ENCODE measurements around the gene RAMACL. TPM values are rescaled to one million over a fixed set of nuclear protein-coding genes. Genes with fewer than 3 reads are reported as not detected.

RAMACL gene
- total RNA-seq, 1 experiment from 2014 or later, result 0.15 TPM

- ChIA-PET RAD21 (ENCODE audit: low non-redundant PET in 1 of 2, low total read pairs in 2 of 2, uncharacterized antibody in 2 of 2, unreplicated experiment in 2 of 2) (no interaction called here), CTCF (no interaction called here), POLR2A (no interaction called here)
- DNase-seq (ENCODE audit: low read depth, low spot score) (no peak), ATAC-seq (no peak)
- H3K4me2 ChIP-seq (ENCODE audit: low read length), result no peak overlapping the region
- TF ChIP-seq ZBTB33 (IDR thresholded peaks at IDR 0.05; ENCODE audit: extremely low read depth, insufficient replicate concordance, low read length) (no peak), POLR2A (IDR thresholded peaks at IDR 0.05; ENCODE audit: borderline replicate concordance, extremely low read depth, insufficient read depth, insufficient read length) (no peak), CBX3 (IDR thresholded peaks at IDR 0.05; ENCODE audit: low read depth) (no peak), ELF1 (IDR thresholded peaks at IDR 0.05; ENCODE audit: borderline replicate concordance, low read depth) (no peak), EGR1 (IDR thresholded peaks at IDR 0.05; ENCODE audit: low read depth) (no peak), SP1 (IDR thresholded peaks at IDR 0.05; ENCODE audit: low read depth) (no peak)
- no peak overlapping the region for H2AFZ ChIP-seq (ENCODE audit: low read depth, low read length, poor library complexity, severe bottlenecking)
- no peaks in the 10 kb centered on the region for H3K9me3 ChIP-seq (ENCODE audit: control insufficient read depth in 1 of 2, insufficient read depth in 1 of 2, low read depth in 1 of 2, low read length in 2 of 2)
- no peaks in the 10 kb centered on the region for H3K9me2 ChIP-seq (ENCODE audit: insufficient read depth)
- intact Hi-C loops (cut with micrococcal nuclease), result loop anchor here (10.0 kb wide), 1 partner anchor 142 kb away; no protein-coding TSS in a partner anchor
- no peak overlapping the region for H3K9ac ChIP-seq (ENCODE audit: low read length)
- H3K79me2 ChIP-seq (ENCODE audit: insufficient read depth, low read length), result no peaks in the 10 kb centered on the region
- no peaks in the 10 kb centered on the region for H3K27me3 ChIP-seq (ENCODE audit: insufficient read depth, low read length)
- H3K4me3 ChIP-seq (replicated peaks in 1 of 2; ENCODE audit: low read depth in 1 of 2, low read length in 2 of 2), result no peak overlapping the region
- H4K20me1 ChIP-seq (ENCODE audit: insufficient read depth), result no peaks in the 10 kb centered on the region
- peaks cover 15 to 24% of the 10 kb centered on the region in 2 experiments for H3K4me1 ChIP-seq (ENCODE audit: control insufficient read depth in 1 of 2, insufficient read depth in 2 of 2, low read length in 2 of 2)
- no peak overlapping the region for H3K27ac ChIP-seq (ENCODE audit: low read depth, low read length)
- no peaks in the 10 kb centered on the region for H3K36me3 ChIP-seq (ENCODE audit: control insufficient read depth in 1 of 2, insufficient read depth in 2 of 2, low read length in 2 of 2)
- no TSS peak for BruUV-seq (replicated peaks)
Observed at GRCh38 chr6:166552600-166552999, 33.9 kb downstream of the RAMACL start.

GRCh38 chr6:166551754-166552495, 34.6 kb downstream of the RAMACL start:
- Histone ChIP-seq H3K27me3 (ENCODE audit: insufficient read depth, low read length) (no peaks in the 10 kb centered on the region), H3K27ac (ENCODE audit: low read depth, low read length) (no peak overlapping the region), H4K20me1 (ENCODE audit: insufficient read depth) (no peaks in the 10 kb centered on the region), H3K9ac (ENCODE audit: low read length) (no peak overlapping the region), H3K4me1 (ENCODE audit: control insufficient read depth in 1 of 2, insufficient read depth in 2 of 2, low read length in 2 of 2) (peaks cover 9 to 17% of the 10 kb centered on the region in 2 experiments), H2AFZ (ENCODE audit: low read depth, low read length, poor library complexity, severe bottlenecking) (no peak overlapping the region), H3K9me3 (ENCODE audit: control insufficient read depth in 1 of 2, insufficient read depth in 1 of 2, low read depth in 1 of 2, low read length in 2 of 2) (no peaks in the 10 kb centered on the region), H3K36me3 (ENCODE audit: control insufficient read depth in 1 of 2, insufficient read depth in 2 of 2, low read length in 2 of 2) (no peaks in the 10 kb centered on the region), H3K9me2 (ENCODE audit: insufficient read depth) (no peaks in the 10 kb centered on the region), H3K4me3 (replicated peaks in 1 of 2; ENCODE audit: low read depth in 1 of 2, low read length in 2 of 2) (no peak overlapping the region), H3K4me2 (ENCODE audit: low read length) (no peak overlapping the region), H3K79me2 (ENCODE audit: insufficient read depth, low read length) (no peaks in the 10 kb centered on the region)
- BruUV-seq (replicated peaks), result no TSS peak
- intact Hi-C loops (cut with micrococcal nuclease), result loop anchor here (10.0 kb wide), 1 partner anchor 143 kb away; no protein-coding TSS in a partner anchor
- POLR2A ChIA-PET, result no interaction called here
- CTCF ChIA-PET, result no interaction called here
- ATAC-seq (no peak), DNase-seq (ENCODE audit: low read depth, low spot score) (no peak)
- RAD21 ChIA-PET (ENCODE audit: low non-redundant PET in 1 of 2, low total read pairs in 2 of 2, uncharacterized antibody in 2 of 2, unreplicated experiment in 2 of 2), result no interaction called here
- TF ChIP-seq CTCF (IDR thresholded peaks at IDR 0.05 in 2 of 3, conservative IDR thresholded peaks at IDR 0.05 in 1 of 3; ENCODE audit: borderline replicate concordance in 1 of 3, insufficient read depth in 1 of 3, low read depth in 2 of 3, low read length in 2 of 3), result no peak
- TF ChIP-seq SRF (IDR thresholded peaks at IDR 0.05; ENCODE audit: low read depth), result no peak
- no peak for TF ChIP-seq JUND (IDR thresholded peaks at IDR 0.05)
- no peak for TF ChIP-seq ELF1 (IDR thresholded peaks at IDR 0.05; ENCODE audit: borderline replicate concordance, low read depth)
- TF ChIP-seq POLR2AphosphoS5 (IDR thresholded peaks at IDR 0.05; ENCODE audit: low read depth, low read length), result no peak
- TF ChIP-seq TCF7L2 (IDR thresholded peaks at IDR 0.05; ENCODE audit: borderline replicate concordance, extremely low read depth, insufficient read depth, insufficient read length), result no peak
- TF ChIP-seq CEBPB (IDR thresholded peaks at IDR 0.05; ENCODE audit: low read depth), result no peak
- no peak for TF ChIP-seq ZBTB33 (IDR thresholded peaks at IDR 0.05; ENCODE audit: extremely low read depth, insufficient replicate concordance, low read length)
- TF ChIP-seq EZH2phosphoT487 (IDR thresholded peaks at IDR 0.05; ENCODE audit: borderline replicate concordance), result no peak
- TF ChIP-seq CBX3 (IDR thresholded peaks at IDR 0.05; ENCODE audit: low read depth), result no peak

Data from HCT116 (cell line).